Heart left ventricle (tissue), 13 donors: ENCODE data around the gene ASIC3.
A peak's percentile ranks its signal among the peaks of the same experiment; 100 is the strongest.

Experiments used
- CTCF ChIP-seq, 12 donors: fragments of 200-600 bp; sonication (generic) in 4 of 12; IDR thresholded peaks; one replicate each; pipeline versions ENCODE4 v1.5.0 to v1.8.0; 2018 to 2022; ENCODE audit warnings: antibody characterized with exemption in 12 of 12, mild to moderate bottlenecking in 5 of 12
- POLR2A ChIP-seq, 2 donors: fragments of 450-650 bp; IDR thresholded peaks; one replicate each; pipeline ENCODE4 v1.6.1; 2017; ENCODE audit warnings: antibody characterized with exemption in 2 of 2, mild to moderate bottlenecking in 2 of 2, moderate library complexity in 2 of 2
- donor health status: ischemic (EF 13 %, LVEDD 7.1; RV severe dilation, severe dysfunction).
- donor health status: DM: no; HTN: yes; CAD: no.
- donor health status: DM: no; HTN: no; CAD: no.
- donor health status: ischemic (EF 25% LVEDD 6.9; RV normal size, moderate dysfunction).
- donor health status: ischemic (EF 25% LVEDD 5.7; RV mildly dilated, moderate dysfunction).
- donor health status: ischemic (EF 35%, LVEDD 5.7; RV mildly dilated, moderate dysfunction).
- donor health status: nonischemic (EF 11% LVEDD 7.7; RV severe dilation, severe dysfunction).
- donor health status: DM: yes; HTN: yes; CAD: no.
- donor health status: PGD.
- donor health status: ischemic (EF 29% LVEDD 5.4; RV normal size, mild dysfunction).
- donor health status: nonischemic (EF 23%, LVEDD 6.1; RV moderate dilation, normal function).

GRCh38 chr7:151028948-151029501 lies 19.3 kb upstream of the ASIC3 start:
- TF ChIP-seq CTCF (IDR thresholded peaks at IDR 0.05): peak in 1 of 12 donors; percentile 20
- TF ChIP-seq POLR2A (IDR thresholded peaks at IDR 0.05): no peak
